ENCODE measurements around the gene VAV1. TPM values are rescaled to one million over a fixed set of nuclear protein-coding genes. Genes with fewer than 3 reads are reported as not detected.
"Not testable (repeated sequence)": the region's sequence is repeated elsewhere in the genome, so short reads cannot be mapped to it uniquely, and the experiment has no call there.

The VAV1 gene
- total and polyA plus RNA-seq, 9 donors, result 1.6 to 3.7 (median 2.3) TPM

- H3K27ac ChIP-seq (ENCODE audit: low read length), result no peak overlapping the region
- WGBS (ENCODE audit: insufficient coverage), result 62% methylated on average over 15 of the region's 18 CpGs
- no peaks in the 10 kb centered on the region for H3K36me3 ChIP-seq (ENCODE audit: control insufficient read depth, insufficient read depth, low read length)
- H3K4me3 ChIP-seq (ENCODE audit: low read length), result no peak overlapping the region
- DNase-seq, result no peak
- no peaks in the 10 kb centered on the region for H3K27me3 ChIP-seq (ENCODE audit: control insufficient read depth, insufficient read depth, low read length)
- no peaks in the 10 kb centered on the region for H3K9me3 ChIP-seq (replicated peaks; ENCODE audit: control insufficient read depth, low read depth, low read length)
- H3K4me1 ChIP-seq (ENCODE audit: control insufficient read depth, insufficient read depth, low read length), result no peaks in the 10 kb centered on the region
Measured at GRCh38 chr19:6828698-6829633, 56.5 kb downstream of the VAV1 start.

- H3K27me3 ChIP-seq (ENCODE audit: control insufficient read depth, insufficient read depth, low read length); H3K36me3 ChIP-seq (ENCODE audit: control insufficient read depth, insufficient read depth, low read length); H3K27ac ChIP-seq (ENCODE audit: low read length); H3K4me3 ChIP-seq (ENCODE audit: low read length); H3K4me1 ChIP-seq (ENCODE audit: control insufficient read depth, insufficient read depth, low read length); H3K9me3 ChIP-seq (replicated peaks; ENCODE audit: control insufficient read depth, low read depth, low read length); DNase-seq: not testable (repeated sequence)
- 98% methylated on average over 6 of the region's 15 CpGs for WGBS (ENCODE audit: insufficient coverage)
Measured at GRCh38 chr19:6829829-6830228, 57.3 kb downstream of the VAV1 start.

- DNase-seq, result peak; percentile 41
- not testable (repeated sequence) for H3K27ac ChIP-seq (ENCODE audit: low read length); H3K4me3 ChIP-seq (ENCODE audit: low read length); H3K36me3 ChIP-seq (ENCODE audit: control insufficient read depth, insufficient read depth, low read length); H3K27me3 ChIP-seq (ENCODE audit: control insufficient read depth, insufficient read depth, low read length); H3K4me1 ChIP-seq (ENCODE audit: control insufficient read depth, insufficient read depth, low read length); H3K9me3 ChIP-seq (replicated peaks; ENCODE audit: control insufficient read depth, low read depth, low read length)
- 53% methylated on average over 6 of the region's 9 CpGs for WGBS (ENCODE audit: insufficient coverage)
Measured at GRCh38 chr19:6831084-6831483, 58.6 kb downstream of the VAV1 start.

- Histone ChIP-seq H3K9me3 (replicated peaks; ENCODE audit: control insufficient read depth, low read depth, low read length) (no peaks in the 10 kb centered on the region), H3K27me3 (ENCODE audit: control insufficient read depth, insufficient read depth, low read length) (no peaks in the 10 kb centered on the region), H3K4me1 (ENCODE audit: control insufficient read depth, insufficient read depth, low read length) (no peaks in the 10 kb centered on the region), H3K4me3 (ENCODE audit: low read length) (no peak overlapping the region), H3K36me3 (ENCODE audit: control insufficient read depth, insufficient read depth, low read length) (no peaks in the 10 kb centered on the region), H3K27ac (ENCODE audit: low read length) (no peak overlapping the region)
- 64% methylated on average over 1 of the region's 1 CpG for WGBS (ENCODE audit: insufficient coverage)
- no peak for DNase-seq
Measured at GRCh38 chr19:6832412-6832811, 59.9 kb downstream of the VAV1 start.

GRCh38 chr19:6833166-6833790 lies 60.8 kb downstream of the VAV1 start:
- Histone ChIP-seq H3K27ac (ENCODE audit: low read length) (no peak overlapping the region), H3K4me3 (ENCODE audit: low read length) (no peak overlapping the region), H3K4me1 (ENCODE audit: control insufficient read depth, insufficient read depth, low read length) (no peaks in the 10 kb centered on the region), H3K9me3 (replicated peaks; ENCODE audit: control insufficient read depth, low read depth, low read length) (no peaks in the 10 kb centered on the region), H3K27me3 (ENCODE audit: control insufficient read depth, insufficient read depth, low read length) (no peaks in the 10 kb centered on the region), H3K36me3 (ENCODE audit: control insufficient read depth, insufficient read depth, low read length) (no peaks in the 10 kb centered on the region)
- WGBS (ENCODE audit: insufficient coverage), result 90% methylated on average over 6 of the region's 16 CpGs
- no peak for DNase-seq

- DNase-seq, result no peak
- Histone ChIP-seq H3K4me1 (ENCODE audit: control insufficient read depth, insufficient read depth, low read length) (no peaks in the 10 kb centered on the region), H3K27ac (ENCODE audit: low read length) (no peak overlapping the region), H3K9me3 (replicated peaks; ENCODE audit: control insufficient read depth, low read depth, low read length) (no peaks in the 10 kb centered on the region), H3K27me3 (ENCODE audit: control insufficient read depth, insufficient read depth, low read length) (no peaks in the 10 kb centered on the region), H3K4me3 (ENCODE audit: low read length) (no peak overlapping the region), H3K36me3 (ENCODE audit: control insufficient read depth, insufficient read depth, low read length) (no peaks in the 10 kb centered on the region)
- WGBS (ENCODE audit: insufficient coverage), result no CpG with 5 or more reads among the region's 2 CpGs
Measured at GRCh38 chr19:6834433-6834832, 61.9 kb downstream of the VAV1 start.

- H3K27me3 ChIP-seq (ENCODE audit: control insufficient read depth, insufficient read depth, low read length), result no peaks in the 10 kb centered on the region
Measured at GRCh38 chr19:6835501-6835900, 63.0 kb downstream of the VAV1 start.

GRCh38 chr19:6837525-6837924 lies 65.0 kb downstream of the VAV1 start:
- Histone ChIP-seq H3K4me3 (ENCODE audit: low read length) (no peak overlapping the region), H3K4me1 (ENCODE audit: control insufficient read depth, insufficient read depth, low read length) (no peaks in the 10 kb centered on the region), H3K9me3 (replicated peaks; ENCODE audit: control insufficient read depth, low read depth, low read length) (no peaks in the 10 kb centered on the region), H3K27ac (ENCODE audit: low read length) (no peak overlapping the region), H3K36me3 (ENCODE audit: control insufficient read depth, insufficient read depth, low read length) (no peaks in the 10 kb centered on the region), H3K27me3 (ENCODE audit: control insufficient read depth, insufficient read depth, low read length) (no peaks in the 10 kb centered on the region)
- no CpG with 5 or more reads among the region's 2 CpGs for WGBS (ENCODE audit: insufficient coverage)
- no peak for DNase-seq

More at GRCh38 chr19:6835501-6835900, 63.0 kb downstream of the VAV1 start:
- H3K4me3 ChIP-seq (ENCODE audit: low read length), result no peak overlapping the region
- no peaks in the 10 kb centered on the region for H3K4me1 ChIP-seq (ENCODE audit: control insufficient read depth, insufficient read depth, low read length)
- no CpG with 5 or more reads among the region's 3 CpGs for WGBS (ENCODE audit: insufficient coverage)
- H3K27ac ChIP-seq (ENCODE audit: low read length), result no peak overlapping the region
- no peak for DNase-seq
- H3K9me3 ChIP-seq (replicated peaks; ENCODE audit: control insufficient read depth, low read depth, low read length), result no peaks in the 10 kb centered on the region
- H3K36me3 ChIP-seq (ENCODE audit: control insufficient read depth, insufficient read depth, low read length), result no peaks in the 10 kb centered on the region

- no peaks in the 10 kb centered on the region for H3K4me1 ChIP-seq (ENCODE audit: control insufficient read depth, insufficient read depth, low read length)
- no peak overlapping the region for H3K27ac ChIP-seq (ENCODE audit: low read length)
- no peaks in the 10 kb centered on the region for H3K27me3 ChIP-seq (ENCODE audit: control insufficient read depth, insufficient read depth, low read length)
- no peak overlapping the region for H3K4me3 ChIP-seq (ENCODE audit: low read length)
- no peak for DNase-seq
- 71% methylated on average over 3 of the region's 3 CpGs for WGBS (ENCODE audit: insufficient coverage)
- H3K9me3 ChIP-seq (replicated peaks; ENCODE audit: control insufficient read depth, low read depth, low read length), result no peaks in the 10 kb centered on the region
- no peaks in the 10 kb centered on the region for H3K36me3 ChIP-seq (ENCODE audit: control insufficient read depth, insufficient read depth, low read length)
Measured at GRCh38 chr19:6838062-6838655, 65.7 kb downstream of the VAV1 start.

GRCh38 chr19:6842871-6843607 lies 70.5 kb downstream of the VAV1 start:
- Histone ChIP-seq H3K4me1 (ENCODE audit: control insufficient read depth, insufficient read depth, low read length) (no peaks in the 10 kb centered on the region), H3K4me3 (ENCODE audit: low read length) (no peak overlapping the region), H3K9me3 (replicated peaks; ENCODE audit: control insufficient read depth, low read depth, low read length) (no peaks in the 10 kb centered on the region), H3K36me3 (ENCODE audit: control insufficient read depth, insufficient read depth, low read length) (no peaks in the 10 kb centered on the region), H3K27ac (ENCODE audit: low read length) (no peak overlapping the region), H3K27me3 (ENCODE audit: control insufficient read depth, insufficient read depth, low read length) (no peaks in the 10 kb centered on the region)
- DNase-seq, result no peak
- WGBS (ENCODE audit: insufficient coverage), result 50% methylated on average over 3 of the region's 5 CpGs
